Esophagus muscularis mucosa (tissue), 4 donors: ENCODE data around the gene TTN. TPM values are rescaled to one million over a fixed set of nuclear protein-coding genes. Genes with fewer than 3 reads are reported as not detected.

Experiments
- DNase-seq: peaks from one replicate; pipeline ENCODE4 v3.0.0-alpha.2; 2017; ENCODE audit errors: extremely low spot score
- H3K27ac ChIP-seq, 4 donors: fragments of 200-600 bp; sonication (generic); replicated peaks in 1 of 4; 1 replicate in 3 of 4; 2 replicates in 1 of 4; pipeline ENCODE4 v1.5.1; 2016 to 2019; ENCODE audit warnings: mild to moderate bottlenecking in 1 of 4
- H3K27me3 ChIP-seq, 4 donors: fragments of 200-600 bp; sonication (generic); one replicate each; pipeline versions ENCODE4 v1.5.1 to v1.6.0; 2016 to 2019
- H3K36me3 ChIP-seq, 4 donors: fragments of 200-600 bp; sonication (generic); one replicate each; pipeline ENCODE4 v1.5.1; 2016 to 2019
- H3K4me1 ChIP-seq, 4 donors: fragments of 200-600 bp; sonication (generic); one replicate each; pipeline ENCODE4 v1.5.1; 2016 to 2019
- H3K4me3 ChIP-seq, 4 donors: fragments of 200-600 bp; sonication (generic); 1 replicate in 2 of 4; 2 replicates in 2 of 4; pipeline ENCODE4 v1.5.1; 2016 to 2019; ENCODE audit warnings: mild to moderate bottlenecking in 4 of 4, moderate library complexity in 1 of 4
- H3K9me3 ChIP-seq, 4 donors: fragments of 200-600 bp; sonication (generic); 1 replicate in 3 of 4; 2 replicates in 1 of 4; pipeline ENCODE4 v1.5.1; 2016 to 2019
- EP300 ChIP-seq: sonication (generic); formaldehyde crosslinking; IDR thresholded peaks from one replicate; pipeline ENCODE4 v1.6.1; 2017; ENCODE audit warnings: antibody characterized with exemption
- POLR2A ChIP-seq: fragments of 450-650 bp; IDR thresholded peaks from one replicate; pipeline ENCODE4 v1.6.1; 2017; ENCODE audit warnings: antibody characterized with exemption, moderate library complexity, mild to moderate bottlenecking, low read depth
- POLR2AphosphoS5 ChIP-seq, 2 donors: sonication (generic); formaldehyde crosslinking; IDR thresholded peaks; one replicate each; pipeline ENCODE4 v1.6.1; 2017; ENCODE audit warnings: antibody characterized with exemption in 2 of 2
- WGBS: methylation state at CpG from one replicate; pipeline ENCODE4 v1.1.5; 2018; 5-methylcytosine and 5-hydroxymethylcytosine counted together
- intact Hi-C: fragments of 100-400 bp; cut with DNase I; formaldehyde crosslinking; loops from one replicate; pipeline ENCODE4 v1.15.1; 2023
- total RNA-seq, 4 donors: library from RNA; depleted of rRNA; stranded (reverse); fragments of >200 nt; gene quantifications; one replicate each; pipeline versions ENCODE4 v1.1.0 to v1.2.1, GENCODE V29; 2016
- TF ChIP-seq, protein P1 (sequence below), 3 experiments: fragments of 200-600 bp in 2 of 3; fragments of 450-650 bp in 1 of 3; sonication (generic) in 2 of 3; IDR thresholded peaks; one replicate each; pipeline ENCODE4 v1.5.1; 2017 to 2019; ENCODE audit warnings: antibody characterized with exemption in 3 of 3, mild to moderate bottlenecking in 2 of 3, moderate library complexity in 1 of 3

The TTN gene
- total RNA-seq, 4 donors from 2014 or later = 2.8 to 10.0 (median 8.3) TPM

DNA sequence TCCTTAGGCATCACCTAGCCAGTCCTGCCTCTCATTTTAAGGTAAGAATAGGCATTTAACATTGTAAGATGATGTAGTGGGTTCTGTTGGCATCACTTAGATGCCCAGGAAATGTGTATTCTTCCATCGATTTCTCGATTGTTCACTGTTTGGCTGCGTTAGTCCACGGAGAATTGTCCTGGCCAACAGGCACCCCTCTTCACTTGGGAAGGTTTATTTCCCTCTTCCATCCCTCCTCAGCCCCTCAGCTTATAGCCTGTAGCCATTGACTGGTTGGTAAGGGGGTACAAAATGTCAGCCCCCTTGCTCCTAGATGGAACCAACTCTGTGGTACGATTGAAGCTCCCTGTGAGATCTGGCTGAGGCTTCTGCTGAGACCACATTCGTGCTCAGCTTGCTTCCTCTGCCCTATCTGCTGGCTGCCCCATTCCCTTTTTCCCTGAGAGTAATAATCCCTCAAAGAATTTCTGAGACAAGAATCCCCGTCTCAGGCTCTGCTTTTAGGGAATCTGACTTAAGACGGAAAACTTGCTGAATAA is 283.6 kb downstream of the TTN start:
- H3K9me3 ChIP-seq = no peaks in the 10 kb centered on the region
- peak overlapping the region; percentile 55 to 73 (median 70) for H3K4me3 ChIP-seq
- DNase-seq = peak; percentile 55
- peak overlapping the region; percentile 75 to 83 (median 78) for H3K27ac ChIP-seq
- H3K27me3 ChIP-seq = no peaks in the 10 kb centered on the region
- 27% methylated on average over 8 of the region's 8 CpGs for WGBS
- H3K4me1 ChIP-seq = peaks cover 0 to 13% (median 10%) of the 10 kb centered on the region in 4 donors
- no peak for TF ChIP-seq EP300
- no peak for TF ChIP-seq POLR2AphosphoS5 (IDR thresholded peaks at IDR 0.05)
- TF ChIP-seq, protein P1, sequence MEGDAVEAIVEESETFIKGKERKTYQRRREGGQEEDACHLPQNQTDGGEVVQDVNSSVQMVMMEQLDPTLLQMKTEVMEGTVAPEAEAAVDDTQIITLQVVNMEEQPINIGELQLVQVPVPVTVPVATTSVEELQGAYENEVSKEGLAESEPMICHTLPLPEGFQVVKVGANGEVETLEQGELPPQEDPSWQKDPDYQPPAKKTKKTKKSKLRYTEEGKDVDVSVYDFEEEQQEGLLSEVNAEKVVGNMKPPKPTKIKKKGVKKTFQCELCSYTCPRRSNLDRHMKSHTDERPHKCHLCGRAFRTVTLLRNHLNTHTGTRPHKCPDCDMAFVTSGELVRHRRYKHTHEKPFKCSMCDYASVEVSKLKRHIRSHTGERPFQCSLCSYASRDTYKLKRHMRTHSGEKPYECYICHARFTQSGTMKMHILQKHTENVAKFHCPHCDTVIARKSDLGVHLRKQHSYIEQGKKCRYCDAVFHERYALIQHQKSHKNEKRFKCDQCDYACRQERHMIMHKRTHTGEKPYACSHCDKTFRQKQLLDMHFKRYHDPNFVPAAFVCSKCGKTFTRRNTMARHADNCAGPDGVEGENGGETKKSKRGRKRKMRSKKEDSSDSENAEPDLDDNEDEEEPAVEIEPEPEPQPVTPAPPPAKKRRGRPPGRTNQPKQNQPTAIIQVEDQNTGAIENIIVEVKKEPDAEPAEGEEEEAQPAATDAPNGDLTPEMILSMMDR (IDR thresholded peaks at IDR 0.05) = no peak
- TF ChIP-seq POLR2A = no peak
- peaks cover 3 to 38% (median 8%) of the 10 kb centered on the region in 4 donors for H3K36me3 ChIP-seq
- intact Hi-C loops = loop anchor here (10.0 kb wide), 1 partner anchor 79 kb away; no protein-coding TSS in a partner anchor

DNA sequence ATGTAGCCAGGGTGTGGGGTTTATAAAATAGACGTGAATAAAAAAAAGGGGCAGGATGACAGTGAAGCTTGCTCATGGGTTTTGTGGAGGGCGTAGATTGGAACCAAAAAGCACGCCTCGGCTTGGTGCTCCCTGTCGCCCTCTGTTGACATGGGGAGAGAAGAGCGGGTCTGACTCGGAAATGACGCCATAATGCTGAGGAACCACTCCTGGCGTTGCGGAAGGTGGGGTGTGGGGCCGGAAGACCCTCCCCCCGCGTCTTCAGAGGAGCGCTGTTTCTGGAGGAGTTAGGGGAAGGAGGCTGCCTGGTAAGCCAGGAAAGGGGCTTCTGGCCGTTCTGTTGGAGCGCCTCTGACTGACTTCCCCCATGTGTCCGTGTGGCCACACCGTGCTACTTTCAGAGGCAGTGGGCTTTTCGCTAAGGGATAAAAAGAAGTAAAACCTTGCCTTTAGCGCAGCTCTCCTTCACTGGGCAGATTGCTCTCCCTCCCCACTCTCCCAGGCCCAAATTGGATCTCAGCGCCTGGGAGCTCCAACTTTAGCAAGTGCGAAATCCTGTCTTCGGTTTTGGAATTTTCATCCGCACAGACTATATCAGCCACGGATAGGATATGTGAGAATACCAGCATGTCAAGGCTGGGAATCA is 284.1 kb downstream of the TTN start:
- Histone ChIP-seq H3K4me1 (peaks cover 0 to 13% (median 10%) of the 10 kb centered on the region in 4 donors), H3K36me3 (peaks cover 7 to 38% (median 12%) of the 10 kb centered on the region in 4 donors), H3K9me3 (no peaks in the 10 kb centered on the region), H3K27ac (peak overlapping the region; percentile 75 to 83 (median 78)), H3K4me3 (peak overlapping the region; percentile 55 to 73 (median 70)), H3K27me3 (no peaks in the 10 kb centered on the region)
- WGBS = 20% methylated on average over 25 of the region's 25 CpGs
- peak; percentile 94 for DNase-seq
- no peak for TF ChIP-seq EP300
- TF ChIP-seq POLR2AphosphoS5 (IDR thresholded peaks at IDR 0.05) = peak; percentile 85 to 91
- TF ChIP-seq, protein P1 (IDR thresholded peaks at IDR 0.05) = peak; percentile 62 to 79 (median 77)
- no peak for TF ChIP-seq POLR2A
- intact Hi-C loops = loop anchor here (10.0 kb wide), 1 partner anchor 78 kb away; no protein-coding TSS in a partner anchor

DNA sequence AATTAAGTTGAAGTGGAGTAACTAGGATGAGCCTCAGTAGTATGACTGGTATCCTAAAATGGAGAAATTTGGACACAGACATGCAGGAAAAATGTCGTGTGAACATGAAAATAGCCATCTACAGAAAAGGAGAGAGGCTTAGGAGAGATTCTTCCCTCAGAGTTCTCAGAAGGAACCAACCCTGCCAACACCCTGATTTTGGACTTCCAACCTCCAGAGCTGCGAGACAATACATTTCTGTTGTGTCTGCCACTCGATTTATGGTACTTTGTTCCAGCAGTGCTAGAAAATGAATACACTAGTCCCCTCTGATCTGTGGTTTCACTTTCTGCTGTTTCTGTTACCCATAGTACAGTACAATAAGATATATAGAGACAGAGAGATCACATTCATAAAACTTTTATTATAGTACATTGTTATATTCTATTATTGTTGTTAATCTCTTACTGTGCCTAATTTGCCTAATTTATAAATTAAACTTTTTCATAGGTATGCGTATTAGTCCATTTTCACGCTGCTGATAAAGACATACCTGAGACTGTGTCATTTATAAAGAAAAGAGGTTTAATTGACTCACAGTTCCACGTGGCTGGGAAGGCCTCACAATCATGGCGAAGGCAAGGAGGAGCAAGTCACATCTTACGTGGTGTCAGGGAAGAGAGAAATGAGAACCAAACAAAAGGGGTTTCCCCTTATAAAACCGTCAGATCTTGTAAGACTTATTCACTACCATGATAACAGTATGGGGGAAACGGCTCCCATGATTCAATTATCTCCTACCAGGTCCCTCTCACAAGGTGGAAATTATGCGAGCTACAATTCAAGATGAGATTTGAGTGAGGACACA is 285.7 kb downstream of the TTN start:
- Histone ChIP-seq H3K27me3 (no peaks in the 10 kb centered on the region), H3K4me3 (no peak overlapping the region), H3K9me3 (no peaks in the 10 kb centered on the region), H3K36me3 (peaks cover 12 to 31% (median 21%) of the 10 kb centered on the region in 4 donors), H3K27ac (no peak overlapping the region), H3K4me1 (peaks cover 0 to 13% (median 10%) of the 10 kb centered on the region in 4 donors)
- DNase-seq = no peak
- WGBS = 89% methylated on average over 11 of the region's 11 CpGs
- no peak for TF ChIP-seq POLR2A
- TF ChIP-seq EP300 = no peak
- TF ChIP-seq, protein P1 (IDR thresholded peaks at IDR 0.05) = no peak
- TF ChIP-seq POLR2AphosphoS5 (IDR thresholded peaks at IDR 0.05) = no peak
- intact Hi-C loops = loop anchor here (10.0 kb wide), 1 partner anchor 77 kb away; no protein-coding TSS in a partner anchor

DNA sequence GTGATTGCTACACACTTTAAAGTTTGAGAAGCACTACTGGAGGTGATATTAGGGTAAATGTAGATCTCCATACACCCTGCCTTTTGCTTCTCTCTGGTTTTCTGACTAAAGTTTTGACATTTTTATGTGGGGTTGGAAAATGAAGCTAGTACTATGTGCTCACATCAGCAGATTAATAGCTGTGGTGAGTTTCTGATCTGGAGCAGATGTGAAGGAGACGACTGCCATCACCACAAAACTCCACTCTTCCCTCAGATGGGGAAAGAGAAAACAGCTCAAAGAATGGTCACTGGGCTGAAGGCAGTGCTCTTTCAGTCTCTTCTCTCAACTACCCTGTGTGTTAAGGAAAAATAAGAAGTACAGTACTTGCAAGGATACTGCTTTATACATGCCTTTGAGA is 289.7 kb downstream of the TTN start:
- 78% methylated on average over 1 of the region's 1 CpG for WGBS
- no peaks in the 10 kb centered on the region for H3K4me1 ChIP-seq
- no peak for DNase-seq
- no peaks in the 10 kb centered on the region for H3K27me3 ChIP-seq
- peaks cover 12 to 54% (median 17%) of the 10 kb centered on the region in 4 donors for H3K36me3 ChIP-seq
- intact Hi-C loops = no loop called here
- no peaks in the 10 kb centered on the region for H3K9me3 ChIP-seq
- H3K4me3 ChIP-seq = no peak overlapping the region
- no peak for TF ChIP-seq EP300
- no peak overlapping the region for H3K27ac ChIP-seq

DNA sequence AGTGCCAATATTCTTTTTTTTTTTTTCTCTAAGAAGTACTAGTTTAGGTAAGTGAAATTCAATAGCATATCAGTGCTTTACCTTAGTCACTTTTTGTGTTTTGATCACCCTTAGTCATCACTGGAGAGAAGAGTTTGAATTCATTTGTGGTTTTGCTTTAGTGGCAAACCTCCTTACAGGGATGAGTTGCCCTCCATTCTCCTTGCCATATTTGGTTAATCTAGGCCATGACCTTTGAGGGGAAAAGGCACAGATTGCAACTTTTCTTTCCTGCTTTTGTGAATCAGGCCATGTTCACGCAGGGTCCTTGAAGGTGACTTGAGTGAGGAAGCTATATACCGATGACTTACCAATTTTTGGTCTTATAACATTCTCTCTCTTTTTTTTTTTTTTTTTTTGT is 292.6 kb downstream of the TTN start:
- 86% methylated on average over 2 of the region's 2 CpGs for WGBS
- Histone ChIP-seq H3K27me3 (no peaks in the 10 kb centered on the region), H3K9me3 (no peaks in the 10 kb centered on the region), H3K27ac (no peak overlapping the region), H3K4me3 (no peak overlapping the region), H3K36me3 (peaks cover 13 to 76% (median 20%) of the 10 kb centered on the region in 4 donors), H3K4me1 (no peaks in the 10 kb centered on the region)
- TF ChIP-seq POLR2A (no peak), POLR2AphosphoS5 (IDR thresholded peaks at IDR 0.05) (no peak), EP300 (no peak)
- TF ChIP-seq, protein P1 (IDR thresholded peaks at IDR 0.05) = no peak
- intact Hi-C loops = no loop called here
- DNase-seq = no peak
